ENCODE data around the gene CCDC180. TPM values are rescaled to one million over a fixed set of nuclear protein-coding genes. Genes with fewer than 3 reads are reported as not detected.
A peak's percentile ranks its signal among the peaks of the same experiment; 100 is the strongest.

Gene CCDC180
- 15.0 and 22.8 TPM in 2 replicates for total RNA-seq (2011; cell fraction: chromatin; rRNA removed; ENCODE audit: low replicate concordance)
- total RNA-seq (2011; cell fraction: nucleolus; rRNA removed), result 5.7 and 7.5 TPM in 2 replicates
- 11.6 and 12.4 TPM in 2 replicates for total RNA-seq (2011; cell fraction: nucleoplasm; rRNA removed)
- 2.5 and 2.7 TPM in 2 replicates for total RNA-seq (2014; rRNA removed)
- 4.2 and 5.4 TPM in 2 replicates for total RNA-seq (2014; rRNA removed; fragmentation: Illumina TruSeq; extraction: Trizol)
- 3.7 and 5.1 TPM in 2 replicates for total RNA-seq (2015; rRNA removed; fragmentation: Illumina TruSeq; extraction: Trizol)
- total RNA-seq (2021), result 2.3 TPM in 2 replicates
- 2.0 and 2.8 TPM in 2 replicates for polyA plus RNA-seq (2011; rRNA removed)
- 0.40 and 0.75 TPM in 2 replicates for polyA plus RNA-seq (2011; cell fraction: cytosol; rRNA removed)
- 6.6 and 10.3 TPM in 2 replicates for polyA plus RNA-seq (2011; cell fraction: nucleus; rRNA removed)
- polyA plus RNA-seq (2012), result 2.6 and 2.7 TPM in 2 replicates
- 2.0 and 3.2 TPM in 2 replicates for polyA plus RNA-seq (2014; fragmentation: Illumina TruSeq; extraction: Trizol)
- polyA plus RNA-seq (2014; fragmentation: Nextera tagmentation; extraction: Ambion mirVana), result under 1 TPM; 0.56 to 0.70 TPM
- polyA plus RNA-seq (2014; rRNA removed), result 2.7 and 3.9 TPM in 2 replicates
- 3.2 and 6.5 TPM in 2 replicates for polyA minus RNA-seq (2011; rRNA and poly(A)+ RNA removed)
- polyA minus RNA-seq (2011; cell fraction: cytosol; rRNA and poly(A)+ RNA removed), result 2.3 and 2.6 TPM in 2 replicates
- 7.0 and 17.3 TPM in 2 replicates for polyA minus RNA-seq (2011; cell fraction: nucleus; rRNA and poly(A)+ RNA removed)
- Bru-seq, nascent RNA, result percentile 48 among the genes with signal in this experiment
- BruChase-seq, experiment 1, labeled RNA remaining after a 2-hour chase, result percentile 38 among the genes with signal in this experiment
- BruChase-seq, experiment 2, labeled RNA remaining after a 6-hour chase, result percentile 52 among the genes with signal in this experiment
- long read RNA-seq, experiment 1, result 0 reads
- long read RNA-seq, experiment 2, result 0 reads
- long read RNA-seq, experiment 3, result 0 reads

DNA sequence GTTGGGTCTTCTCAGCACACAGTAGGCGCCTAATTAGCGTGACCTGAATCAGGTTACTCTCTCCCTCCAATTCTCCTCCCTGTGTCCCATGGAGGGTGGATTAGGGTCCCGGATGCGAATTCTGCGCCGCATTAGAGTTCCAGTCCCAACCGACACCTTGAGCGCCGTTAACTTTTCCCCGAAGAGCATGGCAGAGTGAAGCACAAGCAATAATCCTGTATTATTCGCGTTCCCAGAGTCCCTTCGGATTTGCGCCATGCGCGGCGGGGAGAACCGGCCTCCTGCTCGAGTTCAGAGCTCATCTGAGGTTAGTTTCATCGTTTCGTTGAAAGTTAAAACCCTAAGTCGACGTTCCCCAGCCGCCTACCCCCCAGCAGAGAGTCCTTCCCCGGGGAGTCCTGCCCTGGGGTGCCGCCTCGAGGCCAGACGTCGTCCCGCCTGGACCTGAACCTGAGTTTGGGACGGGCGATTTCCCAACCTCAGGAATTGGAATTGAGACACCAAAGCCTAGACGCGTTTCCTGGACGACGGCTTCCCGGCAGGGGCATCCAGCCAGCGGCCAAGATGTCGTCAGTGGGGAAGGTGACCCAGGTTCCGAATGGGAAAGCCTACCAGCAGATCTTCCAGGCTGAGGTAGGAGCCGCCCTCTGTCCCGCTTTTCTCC is at the start of gene CCDC180:
CCDC180 (plus strand) TSS at position 160 of the 664 bp plus-strand sequence; CDS start at position 565, 405 bp downstream.
- Histone ChIP-seq H2AFZ (ENCODE audit: low read depth, low read length) (0 out of 2 replicates have a peak within 1 kb of the TSS, but pooled peaks have one; percentile 30), H3K36me3 (ENCODE audit: control insufficient read depth, insufficient read depth, low read length) (no peaks in the 10 kb centered on the region), H3K9me1 (ENCODE audit: control insufficient read depth, insufficient read depth, low read length) (no peaks in the 10 kb centered on the region), H3K4me3 (no peak within 1 kb of the TSS), H3K27me3 (ENCODE audit: control insufficient read depth in 2 of 2, insufficient read depth in 2 of 2, low read length in 2 of 2) (no peaks in the 10 kb centered on the region), H3K27ac (ENCODE audit: extremely low read depth, low read depth, low read length) (no peak within 1 kb of the TSS), H3K4me2 (ENCODE audit: insufficient read depth, low read length) (no peak within 1 kb of the TSS), H3K79me2 (ENCODE audit: control insufficient read depth, insufficient read depth, low read length) (no peaks in the 10 kb centered on the region), H3K4me1 (replicated peaks in 1 of 2; ENCODE audit: control insufficient read depth in 2 of 2, insufficient read depth in 2 of 2, low read length in 2 of 2) (peaks cover 0 to 10% of the 10 kb centered on the region in 2 experiments; a peak in 2 of 5 replicates), H4K20me1 (replicated peaks; ENCODE audit: control insufficient read depth, insufficient read depth, low read length) (no peaks in the 10 kb centered on the region), H3K9me3 (replicated peaks; ENCODE audit: control insufficient read depth, insufficient read depth, low read depth, low read length) (no peaks in the 10 kb centered on the region), H3K9ac (ENCODE audit: insufficient read depth in 1 of 2, low read depth in 2 of 2, low read length in 2 of 2) (no peak within 1 kb of the TSS)
- FAIRE-seq (no peak), ATAC-seq (no peak), DNase-seq (ENCODE audit: extremely low read depth in 1 of 4, low spot score in 3 of 4) (no peak)
- no TSS peak for BruUV-seq (replicated peaks)
- ChIA-PET POLR2A (no interaction called here), CTCF (ENCODE audit: low intra/inter-chr PET ratio) (no interaction called here)
- 87% methylated on average over 37 of the region's 42 CpGs for WGBS (ENCODE audit: insufficient coverage, low coverage, missing lambda C conversion rate)
- in situ Hi-C loops (cut with MboI), result no loop called here
- TF ChIP-seq FOXK2 (conservative IDR thresholded peaks at IDR 0.05 in 1 of 2, IDR thresholded peaks at IDR 0.05 in 1 of 2; ENCODE audit: low read depth in 2 of 2), result no peak
- TF ChIP-seq, protein P1, sequence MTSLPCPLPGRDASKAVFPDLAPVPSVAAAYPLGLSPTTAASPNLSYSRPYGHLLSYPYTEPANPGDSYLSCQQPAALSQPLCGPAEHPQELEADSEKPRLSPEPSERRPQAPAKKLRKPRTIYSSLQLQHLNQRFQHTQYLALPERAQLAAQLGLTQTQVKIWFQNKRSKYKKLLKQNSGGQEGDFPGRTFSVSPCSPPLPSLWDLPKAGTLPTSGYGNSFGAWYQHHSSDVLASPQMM (CRISPR knock-in tag; IDR thresholded peaks at IDR 0.05), result no peak
- TF ChIP-seq ZKSCAN1 (IDR thresholded peaks at IDR 0.05; ENCODE audit: low read depth, low read length), result 0 out of 2 replicates have a peak, but pooled peaks have one; percentile 46
- no peak for TF ChIP-seq KAT8 (IDR thresholded peaks at IDR 0.05; ENCODE audit: low read depth)
- TF ChIP-seq ILK (tag; IDR thresholded peaks at IDR 0.05; ENCODE audit: borderline replicate concordance, low read depth), result no peak
- intact Hi-C loops (cut with micrococcal nuclease), result no loop called here

All from K562 (cell line).